Suprapubic skin (tissue), 3 donors: ENCODE results near the gene RPAP2.

Experiments used
- POLR2A ChIP-seq, 2 donors: fragments of 450-650 bp; IDR thresholded peaks; one replicate each; pipeline ENCODE4 v1.6.1; 2017; ENCODE audit warnings: antibody characterized with exemption in 2 of 2, mild to moderate bottlenecking in 2 of 2, moderate library complexity in 2 of 2
- TF ChIP-seq, protein P1 (sequence below), 2 donors: fragments of 200-600 bp in 1 of 2; fragments of 450-650 bp in 1 of 2; sonication (generic) in 1 of 2; IDR thresholded peaks; one replicate each; pipeline ENCODE4 v1.5.1; 2016 to 2019; ENCODE audit warnings: antibody characterized with exemption in 2 of 2, mild to moderate bottlenecking in 1 of 2, moderate library complexity in 1 of 2

DNA sequence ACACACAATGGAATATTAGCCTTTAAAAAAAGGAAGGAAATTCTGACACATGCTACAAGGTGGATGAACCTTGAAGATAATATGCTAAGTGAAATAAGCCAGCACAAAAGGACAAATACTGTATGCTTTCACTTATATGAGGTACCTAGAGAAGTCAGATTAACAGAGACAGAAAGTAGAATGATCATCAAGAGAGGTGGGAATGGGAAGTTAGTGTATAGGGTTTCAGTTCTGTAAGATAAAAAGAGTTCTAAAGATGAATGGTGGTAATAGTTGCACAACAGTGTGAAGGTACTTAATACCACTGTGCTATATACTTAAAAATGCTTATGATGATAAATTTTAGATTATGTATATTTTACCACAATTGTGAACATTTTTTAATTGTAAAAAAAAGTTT lies 7.2 kb downstream of the RPAP2 start:
- TF ChIP-seq, protein P1, sequence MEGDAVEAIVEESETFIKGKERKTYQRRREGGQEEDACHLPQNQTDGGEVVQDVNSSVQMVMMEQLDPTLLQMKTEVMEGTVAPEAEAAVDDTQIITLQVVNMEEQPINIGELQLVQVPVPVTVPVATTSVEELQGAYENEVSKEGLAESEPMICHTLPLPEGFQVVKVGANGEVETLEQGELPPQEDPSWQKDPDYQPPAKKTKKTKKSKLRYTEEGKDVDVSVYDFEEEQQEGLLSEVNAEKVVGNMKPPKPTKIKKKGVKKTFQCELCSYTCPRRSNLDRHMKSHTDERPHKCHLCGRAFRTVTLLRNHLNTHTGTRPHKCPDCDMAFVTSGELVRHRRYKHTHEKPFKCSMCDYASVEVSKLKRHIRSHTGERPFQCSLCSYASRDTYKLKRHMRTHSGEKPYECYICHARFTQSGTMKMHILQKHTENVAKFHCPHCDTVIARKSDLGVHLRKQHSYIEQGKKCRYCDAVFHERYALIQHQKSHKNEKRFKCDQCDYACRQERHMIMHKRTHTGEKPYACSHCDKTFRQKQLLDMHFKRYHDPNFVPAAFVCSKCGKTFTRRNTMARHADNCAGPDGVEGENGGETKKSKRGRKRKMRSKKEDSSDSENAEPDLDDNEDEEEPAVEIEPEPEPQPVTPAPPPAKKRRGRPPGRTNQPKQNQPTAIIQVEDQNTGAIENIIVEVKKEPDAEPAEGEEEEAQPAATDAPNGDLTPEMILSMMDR (IDR thresholded peaks at IDR 0.05), result no peak
- no peak for TF ChIP-seq POLR2A (IDR thresholded peaks at IDR 0.05)
